ENCODE results near the gene ZFAND3. TPM values are rescaled to one million over a fixed set of nuclear protein-coding genes. Genes with fewer than 3 reads are reported as not detected.

ZFAND3 gene
- total and polyA plus RNA-seq, 2 donors (not counting 3 experiments of a cell fraction or from before 2014, with no cell fraction given): 15.4 to 54.2 TPM

GRCh38 chr6:38157905-38158304 lies 338.4 kb downstream of the ZFAND3 start:
- H3K27ac ChIP-seq (ENCODE audit: insufficient read depth, low read depth, low read length): no peak overlapping the region
- H2AFZ ChIP-seq (ENCODE audit: low read depth, low read length): no peak overlapping the region
- ChIA-PET POLR2A (no interaction called here), CTCF (interaction anchor here (2.2 kb wide), 1 partner anchor 125 kb away, joined by 7 read pairs; no protein-coding TSS in a partner anchor)
- no peak overlapping the region for H3K4me3 ChIP-seq (replicated peaks in 1 of 3; ENCODE audit: insufficient read depth in 1 of 3, low read depth in 1 of 3, low read length in 3 of 3)
- DNase-seq (ENCODE audit: low read depth, low spot score) (no peak), FAIRE-seq (no peak)
- peaks cover 21% of the 10 kb centered on the region for H3K4me1 ChIP-seq (ENCODE audit: control insufficient read depth, extremely low read depth, insufficient read depth, low read length)
- no peaks in the 10 kb centered on the region for H3K79me2 ChIP-seq (ENCODE audit: control insufficient read depth, insufficient read depth, low read length)
- H3K36me3 ChIP-seq (ENCODE audit: control insufficient read depth in 2 of 2, extremely low read depth in 1 of 2, insufficient read depth in 2 of 2, low read length in 2 of 2): no peaks in the 10 kb centered on the region
- H3K9me3 ChIP-seq (replicated peaks; ENCODE audit: control insufficient read depth, insufficient read depth, low read length): no peaks in the 10 kb centered on the region
- H3K4me2 ChIP-seq (ENCODE audit: insufficient read depth, low read length): no peak overlapping the region
- intact Hi-C loops (cut with micrococcal nuclease) (loop anchor here (10.0 kb wide), 2 partner anchors 363 to 453 kb away; no protein-coding TSS in a partner anchor), dilution Hi-C loops (cut with MboI; ENCODE audit: extremely low pct_ligation_motif_present, low sequenced_read_pairs) (no loop called here)
- H3K27me3 ChIP-seq (ENCODE audit: control insufficient read depth in 2 of 2, insufficient read depth in 2 of 2, low read length in 2 of 2): no peaks in the 10 kb centered on the region
- TF ChIP-seq GATA2 (IDR thresholded peaks at IDR 0.05; ENCODE audit: insufficient read depth, insufficient read length, low read depth, low read length): no peak
- no peak for TF ChIP-seq CTCF (IDR thresholded peaks at IDR 0.05; ENCODE audit: extremely low read depth in 1 of 2, insufficient read depth in 1 of 2, low read depth in 1 of 2, low read length in 2 of 2)
- TF ChIP-seq POLR2A (IDR thresholded peaks at IDR 0.05; ENCODE audit: low read depth, low read length): no peak
- TF ChIP-seq MAX (IDR thresholded peaks at IDR 0.05; ENCODE audit: insufficient read depth, insufficient read length): no peak
- TF ChIP-seq JUN (IDR thresholded peaks at IDR 0.05; ENCODE audit: borderline replicate concordance, insufficient read depth, insufficient read length, low read depth): no peak
- TF ChIP-seq MYC (IDR thresholded peaks at IDR 0.05; ENCODE audit: low read depth, low read length): no peak
- TF ChIP-seq EZH2 (IDR thresholded peaks at IDR 0.05; ENCODE audit: borderline replicate concordance, low read depth, low read length, severe bottlenecking): no peak
- TF ChIP-seq FOS (IDR thresholded peaks at IDR 0.05; ENCODE audit: borderline replicate concordance, insufficient read depth, low read length): no peak
- TF ChIP-seq POLR2AphosphoS5 (IDR thresholded peaks at IDR 0.05; ENCODE audit: insufficient read depth, low read depth, low read length): no peak
- H3K9me1 ChIP-seq (replicated peaks; ENCODE audit: control insufficient read depth, extremely low read depth, insufficient read depth, low read length): no peaks in the 10 kb centered on the region
- H3K9ac ChIP-seq (replicated peaks; ENCODE audit: extremely low read depth, insufficient read depth, low read length): no peak overlapping the region
- no peaks in the 10 kb centered on the region for H4K20me1 ChIP-seq (replicated peaks; ENCODE audit: control insufficient read depth, extremely low read depth, insufficient read depth, low read length)
- BruUV-seq (replicated peaks): no TSS peak
